NCI-H748 (cell line): Measurements from ENCODE around the gene GAREM1.
A peak's percentile ranks its signal among the peaks of the same experiment; 100 is the strongest.
"Not testable (repeated sequence)": the region's sequence is repeated elsewhere in the genome, so short reads cannot be mapped to it uniquely, and the experiment has no call there.

Experiments
- DNase-seq: peaks from one replicate; lab custom pipeline; 2025; ENCODE audit not compliant: unreplicated experiment; lab: John Stamatoyannopoulos, UW

The GAREM1 gene

DNA sequence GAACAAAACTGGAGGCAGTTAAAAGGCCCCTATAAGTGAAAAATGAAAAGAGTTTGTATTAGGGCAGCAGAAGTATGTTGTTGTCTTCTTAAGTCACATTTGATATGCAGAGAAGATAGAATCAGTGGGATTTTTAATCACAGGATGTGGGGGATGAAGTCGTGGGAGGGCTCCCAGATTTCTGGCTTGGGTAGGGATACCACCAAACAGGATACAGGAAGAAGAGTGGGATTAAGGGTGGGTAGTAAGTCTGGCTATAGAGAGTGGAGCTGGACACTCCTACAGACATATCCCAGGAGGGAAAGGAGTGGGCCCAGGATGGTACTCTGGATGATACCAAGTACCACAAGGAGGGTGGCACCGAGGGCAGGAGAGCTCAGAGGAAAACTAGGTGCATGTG is 99.3 kb downstream of the GAREM1 start:
- no peak for DNase-seq

DNA sequence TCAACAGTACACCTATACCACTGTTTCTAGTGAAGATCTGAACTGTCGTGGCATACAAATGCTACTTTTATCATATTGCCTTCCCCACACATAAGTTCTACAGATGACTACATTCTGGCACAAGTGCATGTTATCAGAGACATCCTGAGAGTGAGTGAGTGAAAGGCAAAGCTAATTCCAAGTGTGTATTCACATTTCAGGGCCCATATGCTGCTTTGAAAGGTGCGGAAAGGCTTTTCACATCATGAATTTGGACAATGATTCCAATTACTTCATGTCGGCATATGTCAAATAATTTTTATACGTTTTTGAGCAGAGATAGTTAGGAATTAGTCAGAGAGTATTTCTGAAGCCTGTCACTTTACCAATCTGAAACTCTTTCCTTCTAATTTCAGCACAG is 101.7 kb downstream of the GAREM1 start:
- DNase-seq: no peak

DNA sequence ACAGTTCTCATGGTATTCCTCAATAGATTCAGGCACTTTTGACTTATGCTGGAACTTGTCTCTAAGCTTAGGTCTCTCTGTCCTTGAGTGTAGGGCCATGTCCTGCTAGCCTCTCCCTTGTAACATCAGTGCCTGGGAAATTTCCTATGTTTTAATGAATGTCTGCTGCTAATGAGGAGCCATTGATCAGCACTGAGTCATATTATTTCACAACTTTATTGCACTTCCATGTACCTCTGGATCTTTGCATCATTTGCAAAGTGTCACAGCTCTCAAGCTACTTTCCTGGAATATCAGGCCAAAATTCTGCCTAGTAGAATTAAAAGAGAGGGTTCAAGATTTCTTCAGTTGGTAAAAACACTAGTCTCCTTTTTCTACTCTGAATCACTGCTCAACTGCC is 102.5 kb downstream of the GAREM1 start:
- no peak for DNase-seq

DNA sequence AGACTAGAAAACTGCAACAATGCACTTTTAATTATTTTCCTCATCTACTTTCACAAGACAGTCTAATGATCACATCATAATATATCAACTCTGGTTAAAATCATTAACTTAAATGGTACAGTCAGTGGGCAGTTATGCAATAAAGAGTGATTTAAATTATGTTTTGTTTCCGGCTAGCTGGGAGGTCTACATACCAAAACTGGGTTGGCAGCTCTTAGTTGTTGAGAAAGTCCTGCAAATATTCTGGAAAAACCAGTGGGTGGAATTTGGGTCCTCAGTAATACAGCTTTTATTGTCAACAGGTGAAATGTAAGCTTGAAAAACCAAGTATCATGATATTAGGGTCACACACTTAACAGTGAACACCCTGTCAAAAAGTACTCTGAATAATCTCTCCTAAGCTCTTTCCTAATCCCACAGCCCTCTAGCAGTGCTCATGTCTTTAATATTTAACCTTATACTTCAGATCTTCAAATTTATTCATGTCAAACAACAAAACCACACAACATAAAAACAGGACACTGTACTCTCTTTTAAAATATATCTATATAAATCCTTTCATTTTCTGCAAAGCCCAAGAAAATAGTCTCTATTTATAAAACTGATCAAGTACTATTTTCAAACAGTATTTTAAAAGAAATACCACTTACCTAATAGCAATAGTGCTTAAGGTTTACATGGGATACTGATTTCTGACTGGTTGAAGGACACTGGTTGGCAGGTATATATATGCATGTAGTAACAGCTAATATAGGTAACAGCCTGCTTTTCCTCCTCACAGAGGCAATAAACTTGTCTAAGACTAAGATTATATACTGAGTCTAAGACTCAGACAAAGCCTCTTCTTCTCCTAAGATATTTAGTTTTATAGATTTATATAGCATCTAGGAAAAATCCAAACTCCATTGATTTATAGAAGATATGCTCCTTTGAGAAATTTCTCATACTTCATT is 103.8 kb downstream of the GAREM1 start:
- no peak for DNase-seq

DNA sequence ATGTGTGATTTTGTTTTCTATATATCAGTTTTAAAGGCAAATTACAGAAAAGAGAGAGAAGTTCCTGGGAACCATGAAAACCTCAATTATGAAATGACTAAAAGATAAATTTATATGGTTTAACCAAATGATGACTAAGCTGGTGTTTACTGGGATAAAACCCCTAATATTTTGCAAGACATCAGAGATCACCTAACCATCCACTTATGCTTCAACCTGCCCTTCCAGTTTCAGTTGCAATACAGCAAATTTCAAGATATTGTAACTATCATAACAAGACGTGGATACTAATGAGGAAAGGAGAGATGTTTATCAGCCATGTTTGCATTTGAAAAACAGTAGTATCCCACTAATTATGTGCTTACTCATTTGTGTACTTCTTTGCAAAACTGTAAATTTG is 108.2 kb downstream of the GAREM1 start:
- no peak for DNase-seq

DNA sequence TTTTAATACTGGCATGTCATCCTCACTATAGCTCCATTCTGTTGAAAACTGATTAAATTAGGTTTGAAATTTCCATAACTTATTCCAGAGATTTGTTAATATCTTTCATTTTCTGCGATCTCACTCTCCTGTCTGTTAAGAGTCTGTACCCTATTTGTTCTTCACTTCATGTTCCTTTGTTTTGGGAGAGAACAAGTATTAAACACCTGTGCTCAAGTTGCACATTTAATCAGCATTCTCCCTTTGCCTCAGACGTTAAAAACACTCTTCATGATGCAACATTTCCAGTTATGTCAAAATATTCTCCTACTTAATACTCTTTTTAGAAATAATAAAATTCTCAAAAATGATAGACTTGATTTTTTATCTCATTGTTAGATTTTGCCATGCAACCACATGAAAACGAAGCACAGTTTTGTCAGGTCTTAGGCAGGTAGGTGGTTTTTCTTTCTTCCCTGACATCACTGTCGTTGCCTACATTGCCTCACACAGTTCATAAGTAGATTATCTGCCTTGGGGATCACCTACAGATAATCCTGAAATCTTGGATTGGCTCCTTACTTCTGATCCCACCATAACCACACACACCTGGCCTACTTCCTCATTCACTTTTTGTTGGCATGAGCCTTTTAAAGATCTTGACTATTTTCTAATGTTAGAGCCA is 109.9 kb downstream of the GAREM1 start:
- no peak for DNase-seq

DNA sequence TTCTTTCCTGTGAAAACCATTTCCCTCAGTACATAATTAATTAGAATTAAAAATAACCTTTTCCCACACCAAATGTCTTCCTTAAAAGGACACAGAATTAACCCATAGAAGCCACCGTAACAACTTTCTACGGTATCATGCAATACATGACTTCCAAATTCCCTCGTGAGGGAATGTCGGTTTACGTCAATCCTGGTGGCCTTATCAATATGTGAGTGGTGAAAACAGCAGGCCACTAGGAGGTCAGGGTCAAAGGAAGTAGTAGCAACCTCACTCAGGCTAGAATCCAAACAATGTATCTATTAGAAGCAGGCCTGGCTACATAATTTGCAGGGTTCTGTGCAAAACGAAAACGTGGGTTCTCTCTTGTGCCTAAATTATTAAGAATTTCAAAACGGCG is 112.2 kb downstream of the GAREM1 start:
- no peak for DNase-seq

DNA sequence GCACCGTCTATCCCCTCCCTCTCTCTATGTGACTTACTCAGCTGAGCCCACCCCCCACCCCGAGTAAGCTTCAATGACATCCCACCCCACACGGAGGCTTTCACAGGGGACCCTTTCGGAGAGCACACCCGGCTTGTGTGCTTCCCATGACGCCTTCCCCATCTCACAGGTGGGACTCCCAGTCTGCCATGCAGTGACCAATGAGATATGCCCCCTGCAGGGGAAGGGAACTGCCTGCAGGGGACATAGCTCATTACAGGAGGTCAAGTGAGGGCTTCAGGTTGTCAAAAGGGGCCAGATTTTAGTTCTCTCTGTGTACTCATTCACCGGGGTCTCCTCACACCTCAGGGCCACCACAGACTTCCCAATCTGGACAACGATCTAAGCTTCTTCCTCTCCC is 112.6 kb downstream of the GAREM1 start:
- DNase-seq: no peak

DNA sequence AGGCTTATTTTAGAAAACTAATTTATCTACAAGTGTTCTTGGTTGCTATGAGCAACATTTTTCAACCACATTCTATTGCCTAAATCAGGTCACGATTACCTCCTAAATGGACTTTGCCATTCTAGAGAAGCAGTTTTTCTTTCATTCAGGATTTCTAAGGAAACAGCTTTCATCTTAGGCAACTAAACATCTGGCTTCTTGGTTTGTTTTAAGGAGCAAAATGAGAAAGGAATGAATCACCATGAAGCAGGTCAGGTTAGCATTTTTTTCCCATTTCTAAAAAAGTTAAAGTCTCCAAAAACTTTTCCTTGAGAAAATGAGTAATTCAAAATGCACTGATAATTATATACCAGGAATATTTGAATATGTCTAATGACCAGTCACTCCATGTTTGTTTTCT is 114.8 kb downstream of the GAREM1 start:
- DNase-seq: no peak

DNA sequence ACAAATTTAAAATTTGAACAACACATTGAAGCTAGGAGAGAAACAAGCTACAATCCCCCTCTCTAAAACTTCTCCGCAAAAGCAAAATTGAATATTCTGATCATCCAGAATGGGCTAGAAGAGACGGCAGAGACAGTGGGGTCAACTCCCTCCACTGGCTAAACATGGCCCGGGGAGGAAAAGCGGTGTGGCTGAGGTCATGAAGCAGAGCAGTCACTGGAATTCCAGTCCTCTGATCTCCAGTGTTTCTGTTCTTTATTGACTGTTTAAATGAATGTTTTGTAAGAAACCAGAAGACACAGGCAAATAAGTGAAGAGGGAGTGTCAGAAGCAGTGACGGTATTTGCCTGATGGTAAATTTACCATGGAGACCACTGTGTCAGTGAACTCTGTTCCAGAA is 116.2 kb downstream of the GAREM1 start:
- DNase-seq: no peak

DNA sequence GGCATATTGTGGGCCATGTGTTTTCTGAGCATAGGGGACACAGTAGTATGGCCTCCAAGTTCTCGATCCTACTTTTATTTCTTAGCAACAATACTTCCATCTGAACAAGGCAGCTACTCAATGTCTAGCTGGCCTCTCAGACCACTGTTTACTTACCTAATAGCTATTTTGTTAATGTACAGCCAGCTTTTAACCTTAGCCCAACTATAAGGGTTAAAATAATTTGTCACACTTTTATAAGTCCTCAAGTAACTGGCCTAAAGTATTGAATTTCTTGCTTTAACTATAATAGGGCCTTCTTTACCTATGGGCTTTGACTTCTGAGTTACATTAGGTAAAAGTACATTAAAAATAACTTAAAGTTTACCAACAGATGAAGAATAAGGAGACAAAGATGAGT is 117.4 kb downstream of the GAREM1 start:
- no peak for DNase-seq

DNA sequence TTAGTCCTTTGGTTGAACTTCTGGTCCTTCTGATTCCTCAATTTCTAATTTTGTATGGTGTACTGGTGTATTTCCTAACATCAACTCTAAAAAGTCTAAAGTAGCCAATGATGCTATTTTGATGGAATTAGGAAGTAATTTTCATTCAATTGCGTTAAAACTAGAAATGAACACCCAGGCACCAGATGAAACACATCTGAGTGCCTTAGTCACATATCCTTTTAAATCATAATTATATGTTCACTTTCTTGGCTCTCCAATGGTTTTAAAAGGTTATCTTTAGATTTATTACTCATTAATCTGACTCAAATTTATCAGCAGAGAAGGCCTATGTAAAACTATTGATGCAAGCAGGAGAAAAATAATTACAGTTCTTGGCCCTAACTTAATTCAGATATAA is 119.7 kb downstream of the GAREM1 start:
- no peak for DNase-seq

DNA sequence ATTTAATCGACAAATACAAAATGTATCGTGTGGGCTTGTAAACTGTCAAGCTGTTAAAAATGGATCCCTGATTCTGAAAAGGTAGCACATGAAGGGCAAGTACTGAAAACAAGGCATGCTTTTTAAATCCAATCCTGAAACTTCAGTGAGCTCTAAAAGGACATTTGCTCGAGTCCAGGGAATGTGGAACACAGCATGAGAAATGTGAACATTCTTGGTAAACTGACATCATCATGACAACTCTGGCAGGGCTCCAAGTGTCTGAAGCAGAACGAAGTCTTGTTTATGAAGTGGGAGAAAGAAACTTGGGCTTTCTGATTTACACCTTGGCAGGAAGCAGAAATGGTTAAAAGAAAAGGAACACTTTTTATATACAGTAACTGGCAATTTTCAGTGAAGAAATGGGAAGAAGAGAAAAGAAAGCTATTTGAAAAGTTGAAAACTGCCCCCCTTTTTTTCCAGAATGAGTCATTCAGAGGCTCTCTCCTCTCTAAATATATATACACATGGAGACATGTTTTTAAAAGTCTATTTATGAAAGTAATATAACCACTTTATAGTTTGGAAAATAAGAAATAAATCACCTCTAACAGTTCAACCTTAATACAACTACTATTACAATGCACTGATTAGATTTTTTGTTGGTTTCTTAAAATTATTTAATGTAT is 120.8 kb downstream of the GAREM1 start:
- DNase-seq: peak; percentile 36

DNA sequence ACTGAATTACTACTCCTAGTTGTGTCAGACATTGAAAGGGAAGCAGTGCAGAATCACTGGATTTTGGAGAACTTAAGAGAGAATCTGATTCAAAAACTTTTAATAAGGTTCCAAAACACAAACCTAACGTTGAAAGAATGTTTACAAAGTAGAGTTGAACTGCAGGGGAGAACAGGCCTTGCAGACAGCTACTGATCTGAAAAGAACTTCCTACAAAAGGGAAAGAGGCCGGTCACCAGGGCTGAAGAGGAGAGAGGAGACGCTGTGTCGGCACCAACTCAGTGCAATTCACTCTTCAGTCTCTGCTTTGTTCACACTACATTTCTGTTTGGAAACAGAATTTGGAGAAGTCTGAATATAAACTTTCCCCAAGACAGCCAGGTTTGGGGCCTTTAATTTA is 124.0 kb downstream of the GAREM1 start:
- DNase-seq: no peak

DNA sequence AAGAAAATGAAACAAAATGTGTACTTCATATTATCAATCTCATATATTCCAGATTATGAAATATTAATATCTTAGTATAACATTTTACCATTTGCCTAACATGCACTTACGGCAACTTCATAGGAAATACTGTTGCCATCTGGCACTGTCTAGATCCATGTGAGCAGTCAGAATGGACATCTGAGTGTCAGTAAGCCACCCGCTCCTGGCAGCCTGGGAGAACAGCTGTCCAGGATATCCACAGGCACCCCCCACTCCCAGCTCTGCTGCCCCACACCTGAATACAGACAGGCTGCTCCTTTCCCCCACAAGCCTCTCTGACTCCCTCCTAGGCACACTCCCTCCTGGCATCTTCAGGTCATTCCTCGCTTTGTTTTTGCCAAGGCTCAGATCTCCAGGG is 127.0 kb downstream of the GAREM1 start:
- no peak for DNase-seq

DNA sequence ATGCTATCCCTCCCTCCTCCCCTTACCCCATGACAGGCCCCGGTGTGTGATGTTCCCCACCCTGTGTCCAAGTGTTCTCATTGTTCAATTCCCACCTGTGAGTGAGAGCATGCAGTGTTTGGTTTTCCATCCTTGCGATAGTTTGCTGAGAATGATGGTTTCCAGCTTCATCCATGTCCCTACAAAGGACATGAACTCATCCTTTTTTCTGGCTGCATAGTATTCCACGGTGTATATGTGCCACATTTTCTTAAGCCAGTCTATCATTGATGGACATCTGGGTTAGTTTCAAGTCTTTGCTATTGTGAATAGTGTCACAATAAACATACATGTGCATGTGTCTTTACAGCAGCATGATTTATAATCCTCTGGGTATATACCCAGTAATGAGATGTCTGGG is 129.6 kb downstream of the GAREM1 start:
- DNase-seq: not testable (repeated sequence)

DNA sequence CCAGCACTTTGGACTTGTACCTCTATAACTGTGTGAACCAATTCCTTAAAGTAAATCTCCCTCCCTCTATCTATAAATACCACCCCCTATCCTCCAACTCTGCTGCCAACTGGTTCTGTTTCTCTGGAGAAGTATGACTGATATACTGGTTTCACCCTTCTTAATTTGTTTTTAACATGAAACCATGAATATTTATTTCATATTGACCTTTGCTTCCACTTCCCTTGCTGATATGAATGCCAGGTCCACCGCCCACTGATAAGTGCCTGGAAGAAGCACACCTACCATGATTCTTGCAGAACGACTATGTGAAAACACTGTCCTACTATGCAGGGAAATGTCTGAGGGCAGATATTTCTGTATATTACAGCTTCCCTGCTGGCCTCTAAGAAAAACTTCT is 131.6 kb downstream of the GAREM1 start:
- no peak for DNase-seq

DNA sequence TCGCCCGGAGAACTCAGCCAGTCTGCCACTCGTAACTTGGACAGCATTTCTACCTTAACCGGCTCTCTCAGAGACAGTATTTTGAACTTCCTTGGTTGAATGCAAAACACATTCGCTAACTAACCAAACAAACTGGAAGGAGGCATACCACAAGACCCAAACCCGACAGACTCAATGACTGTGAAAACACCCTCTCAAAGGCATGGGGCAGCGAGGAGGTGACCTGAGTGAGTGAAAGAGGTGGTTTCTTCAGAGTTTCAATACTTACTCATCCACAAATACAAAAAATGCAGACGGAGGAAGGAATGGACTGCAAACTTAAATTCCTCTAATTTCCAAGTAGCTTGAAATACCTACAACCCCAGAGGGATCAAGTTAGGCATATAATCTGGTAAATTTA is 132.9 kb downstream of the GAREM1 start:
- DNase-seq: no peak

DNA sequence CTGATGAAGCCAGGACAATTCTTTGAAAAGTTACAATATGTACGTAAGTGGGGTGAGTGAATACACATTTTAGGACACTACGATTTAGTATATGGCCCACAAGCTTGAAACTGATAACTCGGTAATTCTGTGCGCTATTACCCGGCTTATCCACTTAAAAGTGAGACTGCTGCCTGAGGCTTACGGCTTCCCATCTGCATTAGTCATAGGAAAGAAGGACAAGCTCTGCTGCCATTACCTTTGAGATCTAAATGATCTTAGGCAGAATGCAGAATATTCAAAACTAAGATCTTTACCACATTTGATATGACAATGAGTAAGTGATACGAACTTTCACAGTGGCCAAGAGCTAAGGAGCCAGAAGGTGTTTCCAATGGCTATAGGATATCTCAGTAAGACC is 133.3 kb downstream of the GAREM1 start:
- DNase-seq: no peak

DNA sequence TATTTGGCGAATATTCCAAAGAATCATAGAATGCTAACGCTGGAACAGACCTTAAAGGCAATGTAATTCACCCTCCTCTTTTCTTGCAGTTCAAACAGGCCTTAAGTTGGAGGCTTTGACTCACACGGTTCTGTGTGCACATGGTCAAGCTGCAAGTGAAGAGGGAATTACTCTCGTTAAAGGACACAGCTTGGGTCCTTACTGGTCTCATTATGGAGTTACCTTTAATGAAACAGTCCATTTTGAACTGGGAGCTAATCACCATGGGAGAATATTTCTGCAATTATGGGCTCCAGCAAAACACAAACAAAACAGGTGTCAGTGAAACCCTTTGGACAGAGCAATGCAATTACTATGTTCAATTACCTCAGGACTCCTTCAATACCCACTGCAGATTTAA is 135.5 kb downstream of the GAREM1 start:
- DNase-seq: peak; percentile 46

DNA sequence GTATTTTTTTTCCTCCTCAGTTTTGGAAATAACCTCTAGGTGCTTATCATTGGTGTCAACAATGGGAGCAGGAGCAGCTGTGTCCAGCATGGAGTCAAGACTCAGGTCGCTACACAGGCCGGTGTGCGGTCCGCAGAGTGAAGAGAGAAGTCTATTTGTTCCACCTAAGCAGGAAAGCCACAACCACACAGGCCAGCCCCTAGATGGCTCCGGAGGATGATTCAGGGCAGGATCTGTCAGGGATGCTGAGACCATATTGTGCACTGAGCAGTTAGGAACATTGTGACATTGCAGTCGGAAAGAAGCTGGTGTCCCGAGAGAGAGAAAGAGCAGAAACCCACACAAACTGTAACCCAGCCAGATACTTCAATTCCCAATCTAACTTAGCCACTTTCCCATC is 136.9 kb downstream of the GAREM1 start:
- DNase-seq: peak; percentile 36

DNA sequence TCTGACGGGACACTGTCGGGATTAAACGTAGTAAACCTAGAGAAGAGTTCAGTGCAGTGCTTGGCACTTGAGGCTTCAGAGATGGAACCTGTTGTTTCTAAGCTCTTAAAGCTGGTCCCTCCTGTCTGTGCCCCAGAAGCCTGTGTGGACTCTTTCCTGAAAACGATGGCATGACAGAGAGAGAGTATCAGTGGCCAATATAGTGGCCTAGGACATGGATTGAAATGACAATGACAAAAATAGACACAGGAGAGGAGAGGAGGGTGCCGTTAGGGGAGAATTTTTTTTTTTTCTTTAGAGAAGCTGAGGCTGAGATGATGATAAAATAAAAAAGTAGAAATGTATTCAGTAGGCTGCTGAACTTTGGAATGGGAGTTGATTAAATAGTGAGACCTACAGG is 138.0 kb downstream of the GAREM1 start:
- no peak for DNase-seq
